Thyroid gland (tissue), 4 donors: ENCODE results near the gene NUDCD3.

ENCODE experiments used
- CTCF ChIP-seq, 6 experiments: fragments of 200-600 bp in 3 of 6; fragments of 450-650 bp in 3 of 6; sonication (generic) in 3 of 6; IDR thresholded peaks; one replicate each; pipeline ENCODE4 v1.5.1; 2016 to 2019; ENCODE audit warnings: antibody characterized with exemption in 6 of 6, mild to moderate bottlenecking in 2 of 6, inconsistent platforms in 1 of 6, moderate library complexity in 1 of 6
- POLR2A ChIP-seq, 2 donors: fragments of 450-650 bp; IDR thresholded peaks; one replicate each; pipeline ENCODE4 v1.6.1; 2017; ENCODE audit warnings: antibody characterized with exemption in 2 of 2, mild to moderate bottlenecking in 2 of 2, moderate library complexity in 1 of 2

DNA sequence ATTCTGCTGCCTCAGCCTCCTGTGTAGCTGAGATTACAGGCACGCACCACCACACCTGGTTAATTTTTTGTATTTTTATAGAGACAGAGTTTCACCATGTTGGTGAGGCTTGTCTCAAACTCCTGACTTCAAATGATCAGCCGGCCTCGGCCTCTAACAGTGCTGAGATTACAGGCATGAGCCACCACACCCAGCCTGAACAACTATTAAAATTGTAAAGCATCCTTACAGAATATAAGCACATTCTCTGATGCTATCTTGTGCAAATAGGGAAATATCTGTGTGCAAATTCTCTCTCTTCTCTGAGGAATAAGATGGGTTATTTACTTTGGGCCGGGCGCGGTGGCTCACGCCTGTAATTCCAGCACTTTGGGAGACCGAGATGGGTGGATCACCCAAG lies 12.5 kb downstream of the NUDCD3 start:
- TF ChIP-seq CTCF (IDR thresholded peaks at IDR 0.05) (no peak), POLR2A (IDR thresholded peaks at IDR 0.05) (no peak)
